NT2/D1 (cell line): ENCODE measurements around the gene CAB39.

Source experiments
- SUZ12 ChIP-seq: IDR thresholded peaks from 2 replicates; pipeline ENCODE4 v1.6.1; 2011; ENCODE audit not compliant: insufficient read length, insufficient read depth; ENCODE audit errors: extremely low read depth
- ZNF274 ChIP-seq: IDR thresholded peaks from 2 replicates; pipeline ENCODE4 v1.6.1; 2011; ENCODE audit warnings: mild to moderate bottlenecking, low read depth, low read length

GRCh38 chr2:230805353-230806017, 92.8 kb downstream of the CAB39 start:
- TF ChIP-seq SUZ12 (no peak), ZNF274 (no peak)
